Measurements from ENCODE around the gene ANKAR.

Gene ANKAR

GRCh38 chr2:189681203-189681602, 6.7 kb downstream of the ANKAR start (continued):
- TF ChIP-seq OSR1 (CRISPR knock-in tag; IDR thresholded peaks at IDR 0.05) (no peak), ZFP3 (CRISPR knock-in tag; IDR thresholded peaks at IDR 0.05) (no peak), ISL1 (CRISPR knock-in tag; IDR thresholded peaks at IDR 0.05) (no peak)

- TF ChIP-seq SNAI2 (CRISPR knock-in tag; IDR thresholded peaks at IDR 0.05): no peak
- no peak for TF ChIP-seq ESRRG (CRISPR knock-in tag; IDR thresholded peaks at IDR 0.05)
- TF ChIP-seq POU6F1 (CRISPR knock-in tag; IDR thresholded peaks at IDR 0.05; ENCODE audit: borderline replicate concordance, low read depth): no peak
- ATAC-seq: no peak
Measured at GRCh38 chr2:189681903-189682302, 7.4 kb downstream of the ANKAR start.

GRCh38 chr2:189683348-189683747, 8.9 kb downstream of the ANKAR start:
- TF ChIP-seq PATZ1 (CRISPR knock-in tag; IDR thresholded peaks at IDR 0.05; ENCODE audit: borderline replicate concordance): no peak
- TF ChIP-seq POU6F1 (CRISPR knock-in tag; IDR thresholded peaks at IDR 0.05; ENCODE audit: borderline replicate concordance, low read depth): no peak
- no peak for TF ChIP-seq TCF4 (CRISPR knock-in tag; IDR thresholded peaks at IDR 0.05; ENCODE audit: borderline replicate concordance)
- TF ChIP-seq ISL1 (CRISPR knock-in tag; IDR thresholded peaks at IDR 0.05): no peak
- TF ChIP-seq ZNF70 (CRISPR knock-in tag; IDR thresholded peaks at IDR 0.05): no peak
- no peak for TF ChIP-seq RARB (CRISPR knock-in tag; IDR thresholded peaks at IDR 0.05)
- no peak for TF ChIP-seq ARNTL (CRISPR knock-in tag; IDR thresholded peaks at IDR 0.05; ENCODE audit: borderline replicate concordance, low read depth)
- no peak for TF ChIP-seq CREB5 (CRISPR knock-in tag; IDR thresholded peaks at IDR 0.05; ENCODE audit: low read depth)
- TF ChIP-seq TSHZ2 (CRISPR knock-in tag; IDR thresholded peaks at IDR 0.05): no peak
- no peak for TF ChIP-seq ESRRG (CRISPR knock-in tag; IDR thresholded peaks at IDR 0.05)
- TF ChIP-seq TOX (CRISPR knock-in tag; IDR thresholded peaks at IDR 0.05; ENCODE audit: borderline replicate concordance): no peak
- no peak for TF ChIP-seq CSRNP3 (CRISPR knock-in tag; IDR thresholded peaks at IDR 0.05)
- no peak for TF ChIP-seq BACH2 (CRISPR knock-in tag; IDR thresholded peaks at IDR 0.05; ENCODE audit: borderline replicate concordance)
- no peak for TF ChIP-seq PPARA (CRISPR knock-in tag; IDR thresholded peaks at IDR 0.05; ENCODE audit: borderline replicate concordance)
- no peak for TF ChIP-seq ZNF565 (CRISPR knock-in tag; conservative IDR thresholded peaks at IDR 0.05; ENCODE audit: low read depth)
- TF ChIP-seq OSR1 (CRISPR knock-in tag; IDR thresholded peaks at IDR 0.05): no peak
- no peak; the same call in 2 of the 3 replicates for ATAC-seq

All from SK-N-SH treated with all-trans-retinoic acid at 6 μM for 48 hours (cell line).